H1 (cell line): Measurements from ENCODE around the gene TCF25. TPM values are rescaled to one million over a fixed set of nuclear protein-coding genes. Genes with fewer than 3 reads are reported as not detected.

Source experiments
- CTCF ChIA-PET: fragments of 300-600 bp; sonication (Branson Sonifier 250); formaldehyde crosslinking; loops from one replicate; lab custom pipeline; 2021; ENCODE audit not compliant: partially characterized antibody; lab: Charles Lee
- POLR2A ChIA-PET: fragments of 300-600 bp; sonication (Branson Sonifier 250); formaldehyde crosslinking; loops from one replicate; lab custom pipeline; 2021; ENCODE audit warnings: inconsistent platforms; ENCODE audit not compliant: partially characterized antibody; lab: Charles Lee
- DNase-seq, 2 experiments: peaks; one replicate each; pipeline versions ENCODE4 v3.0.0 to v3.0.0-alpha.2; 2010 to 2022; ENCODE audit warnings: low spot score in 2 of 2, low read depth in 1 of 2, mixed read lengths in 1 of 2
- FAIRE-seq: peaks from 2 replicates; lab custom pipeline; 2011; peaks lifted over from hg19 to GRCh38; lab: Jason Lieb, UNC
- H2AFZ ChIP-seq: 2 replicates; pipeline ENCODE4 v1.8.1; 2012; ENCODE audit warnings: low read length, inconsistent platforms
- H2AK5ac ChIP-seq: 2 replicates; pipeline ENCODE4 v1.6.1; 2013; ENCODE audit warnings: low read depth, low read length
- H2BK120ac ChIP-seq: replicated peaks from 2 replicates; pipeline ENCODE3; 2013; ENCODE audit warnings: low read depth, low read length, inconsistent platforms
- H2BK12ac ChIP-seq: 2 replicates; pipeline ENCODE4 v1.6.1; 2013; ENCODE audit warnings: low read depth, low read length
- H2BK15ac ChIP-seq: 2 replicates; pipeline ENCODE4 v1.6.1; 2013; ENCODE audit warnings: low read length
- H2BK20ac ChIP-seq: 2 replicates; pipeline ENCODE4 v1.6.1; 2013; ENCODE audit warnings: low read length
- H2BK5ac ChIP-seq: 2 replicates; pipeline ENCODE4 v1.6.1; 2013; ENCODE audit warnings: low read depth, low read length
- H3K14ac ChIP-seq: 2 replicates; pipeline ENCODE4 v1.6.1; 2013; ENCODE audit warnings: inconsistent platforms; ENCODE audit not compliant: insufficient read length
- H3K18ac ChIP-seq: 2 replicates; pipeline ENCODE4 v1.6.1; 2013; ENCODE audit warnings: low read length; ENCODE audit errors: extremely low read depth
- H3K23ac ChIP-seq: 2 replicates; pipeline ENCODE4 v1.6.1; 2013; ENCODE audit warnings: inconsistent platforms; ENCODE audit not compliant: insufficient read length
- H3K23me2 ChIP-seq: 2 replicates; pipeline ENCODE4 v1.6.1; 2013; ENCODE audit warnings: low read depth, low read length
- H3K27ac ChIP-seq: 2 replicates; pipeline ENCODE4 v1.6.1; 2011; ENCODE audit warnings: low read depth, low read length, inconsistent platforms
- H3K27me3 ChIP-seq, 4 experiments: replicated peaks in 1 of 4; 1 replicate in 1 of 4; 2 replicates in 3 of 4; pipeline versions ENCODE4 v1.6.1 to v1.8.1; 2011 to 2013; ENCODE audit warnings: low read length in 3 of 4, mild to moderate bottlenecking in 3 of 4, inconsistent platforms in 2 of 4, mixed read lengths in 2 of 4, moderate library complexity in 1 of 4; ENCODE audit not compliant: control insufficient read depth in 3 of 4, insufficient read depth in 3 of 4; ENCODE audit errors: extremely low read depth in 1 of 4
- H3K36me3 ChIP-seq, 4 experiments: 2 replicates each; pipeline versions ENCODE4 v1.6.1 to v1.8.1; 2011 to 2013; ENCODE audit warnings: mild to moderate bottlenecking in 4 of 4, low read length in 3 of 4, moderate library complexity in 2 of 4, control low read depth in 1 of 4, inconsistent platforms in 1 of 4; ENCODE audit not compliant: insufficient read depth in 4 of 4, control insufficient read depth in 2 of 4
- H3K4ac ChIP-seq: replicated peaks from 2 replicates; pipeline ENCODE3; 2013; ENCODE audit warnings: low read length, low read depth, mixed read lengths, inconsistent platforms; ENCODE audit not compliant: insufficient read length
- H3K4me1 ChIP-seq, 4 experiments: replicated peaks in 1 of 4; 1 replicate in 1 of 4; 2 replicates in 3 of 4; pipeline versions ENCODE4 v1.6.1 to v1.8.1; 2011 to 2013; ENCODE audit warnings: low read length in 3 of 4, inconsistent platforms in 2 of 4, mixed read lengths in 1 of 4; ENCODE audit not compliant: insufficient read depth in 4 of 4, control insufficient read depth in 3 of 4
- H3K4me2 ChIP-seq, 2 experiments: 2 replicates each; pipeline versions ENCODE4 v1.6.1 to v1.8.1; 2011 to 2013; ENCODE audit warnings: low read depth in 2 of 2, low read length in 2 of 2, control low read depth in 1 of 2, inconsistent platforms in 1 of 2, mild to moderate bottlenecking in 1 of 2; ENCODE audit not compliant: insufficient read depth in 1 of 2
- H3K4me3 ChIP-seq, 4 experiments: fragments of 200-600, 300-600 bp in 1 of 4; sonication (generic), shearing (Covaris generic), sonication (Bioruptor Twin) in 1 of 4; 2 replicates each; pipeline versions ENCODE4 v1.5.1 to v1.8.1; 2011 to 2016; ENCODE audit warnings: low read length in 4 of 4, low read depth in 3 of 4, control low read depth in 2 of 4, inconsistent platforms in 2 of 4, mild to moderate bottlenecking in 2 of 4, mixed read lengths in 1 of 4, moderate library complexity in 1 of 4; ENCODE audit not compliant: insufficient read depth in 2 of 4; ENCODE audit errors: extremely low read depth in 1 of 4
- H3K56ac ChIP-seq: replicated peaks from 2 replicates; pipeline ENCODE3; 2013; ENCODE audit warnings: low read depth, mild to moderate bottlenecking, mixed read lengths, low read length, inconsistent platforms; ENCODE audit not compliant: insufficient read length
- H3K79me1 ChIP-seq: 2 replicates; pipeline ENCODE4 v1.6.1; 2013; ENCODE audit warnings: low read depth, low read length, control low read depth
- H3K79me2 ChIP-seq, 2 experiments: 2 replicates each; pipeline versions ENCODE4 v1.6.1 to v1.8.1; 2012 to 2013; ENCODE audit warnings: low read length in 2 of 2, mild to moderate bottlenecking in 2 of 2, inconsistent platforms in 1 of 2; ENCODE audit not compliant: insufficient read depth in 2 of 2, control insufficient read depth in 1 of 2
- H3K9ac ChIP-seq, 4 experiments: replicated peaks in 1 of 4; 1 replicate in 1 of 4; 2 replicates in 3 of 4; pipeline versions ENCODE4 v1.6.1 to v1.8.1; 2011 to 2013; ENCODE audit warnings: low read depth in 3 of 4, low read length in 3 of 4, control low read depth in 2 of 4, mild to moderate bottlenecking in 2 of 4, moderate library complexity in 2 of 4, inconsistent platforms in 1 of 4; ENCODE audit errors: extremely low read depth in 1 of 4
- H3K9me3 ChIP-seq, 2 experiments: 2 replicates each; pipeline versions ENCODE4 v1.6.1 to v1.8.1; 2012 to 2013; ENCODE audit warnings: mild to moderate bottlenecking in 2 of 2, moderate library complexity in 2 of 2, control low read depth in 1 of 2, inconsistent platforms in 1 of 2, low read depth in 1 of 2, low read length in 1 of 2, mixed read lengths in 1 of 2; ENCODE audit not compliant: insufficient read depth in 2 of 2
- H4K20me1 ChIP-seq, 2 experiments: replicated peaks in 1 of 2; 2 replicates each; pipeline versions ENCODE3 to v1.8.1; 2011 to 2013; ENCODE audit warnings: inconsistent platforms in 2 of 2, low read length in 2 of 2, mild to moderate bottlenecking in 1 of 2; ENCODE audit not compliant: insufficient read depth in 2 of 2, control insufficient read depth in 1 of 2
- H4K5ac ChIP-seq: 2 replicates; pipeline ENCODE4 v1.6.1; 2013; ENCODE audit warnings: low read length, low read depth, mixed read lengths, inconsistent platforms; ENCODE audit not compliant: insufficient read length
- H4K8ac ChIP-seq: 2 replicates; pipeline ENCODE4 v1.8.0; 2013; ENCODE audit warnings: mild to moderate bottlenecking, moderate library complexity, low read length, inconsistent platforms; ENCODE audit not compliant: insufficient read depth; ENCODE audit errors: extremely low read depth
- H4K91ac ChIP-seq: replicated peaks from 2 replicates; pipeline ENCODE3; 2013; ENCODE audit warnings: low read length, mixed read lengths, inconsistent platforms; ENCODE audit not compliant: insufficient read length
- ASH2L ChIP-seq: fragments of 200-600, 300-600 bp; sonication (generic); IDR thresholded peaks from one replicate; pipeline ENCODE4 v1.7.1; 2017; ENCODE audit warnings: low read length
- BCL11A ChIP-seq, 2 experiments: IDR thresholded peaks; one replicate each; pipeline ENCODE4 v1.6.1; 2011; ENCODE audit warnings: low read depth in 2 of 2, low read length in 2 of 2, mild to moderate bottlenecking in 2 of 2
- GTF2F1 ChIP-seq: IDR thresholded peaks from 2 replicates; pipeline ENCODE4 v1.6.1; 2012; ENCODE audit warnings: low read depth, low read length, improper control_type of control experiment, borderline replicate concordance
- RFX5 ChIP-seq: IDR thresholded peaks from 2 replicates; pipeline ENCODE4 v1.6.1; 2011; ENCODE audit warnings: low read depth, low read length, improper control_type of control experiment, borderline replicate concordance
- WGBS, 2 experiments: shearing (Covaris generic) in 1 of 2; methylation state at CpG; one replicate each; pipeline versions ENCODE4 v1.1.6 to v1.1.7; 2013 to 2015; ENCODE audit warnings: low lambda C conversion rate in 2 of 2, mixed read lengths in 2 of 2, inconsistent platforms in 1 of 2, low coverage in 1 of 2, missing lambda C conversion rate in 1 of 2; ENCODE audit not compliant: insufficient replicate concordance in 2 of 2, insufficient coverage in 1 of 2, insufficient read length in 1 of 2; ENCODE audit errors: extremely low coverage in 1 of 2, missing lambda C conversion rate in 1 of 2; 5-methylcytosine and 5-hydroxymethylcytosine counted together
- polyA plus RNA-seq, 7 experiments: library from polyadenylated mRNA; depleted of rRNA in 3 of 7; stranded (reverse) in 5 of 7; unstranded in 2 of 7; fragments of >200 nt in 5 of 7; fragments of 200-250 nt in 2 of 7; gene quantifications; 1 replicate in 5 of 7; 2 replicates in 1 of 7; 4 replicates in 1 of 7; pipeline versions ENCODE4 v1.2.1 to v1.2.3, GENCODE V29; 2011 to 2013; ENCODE audit warnings: missing spikeins in 2 of 7, mixed read lengths in 2 of 7
- total RNA-seq: library from RNA; stranded (reverse); fragmentation: NEBNext Ultra II Directional; extraction: Animal tissue kit (Norgen Biotek cat#: 25700); gene quantifications from 2 replicates; pipeline ENCODE4 v1.2.1, GENCODE V29; 2021

TCF25 gene
- total and polyA plus RNA-seq, 2 of the 8 experiments (the other 6 are each of a cell fraction or from before 2014, with no cell fraction given), result 78.1 to 102 TPM

- CTCF ChIA-PET, result interaction anchor here (0.6 to 1.3 kb wide), 4 partner anchors 9 to 1324 kb away, joined by 3 read pairs; no protein-coding TSS in a partner anchor
- H3K9me3 ChIP-seq, result no peaks in the 10 kb centered on the region
These were observed 71.4 kb downstream of the TCF25 start for GRCh38 chr16:89944773-89945172.

More at GRCh38 chr16:89944773-89945172, 71.4 kb downstream of the TCF25 start:
- H2BK120ac ChIP-seq, result no peak overlapping the region
- H3K56ac ChIP-seq, result no peak overlapping the region
- no peak overlapping the region for H3K23ac ChIP-seq
- H4K5ac ChIP-seq, result no peak overlapping the region
- H3K79me2 ChIP-seq, result no peaks in the 10 kb centered on the region
- H2BK15ac ChIP-seq, result no peak overlapping the region
- H4K8ac ChIP-seq, result no peak overlapping the region
- peaks cover 3 to 27% (median 22%) of the 10 kb centered on the region in 4 experiments for H3K27me3 ChIP-seq
- no peak overlapping the region for H4K91ac ChIP-seq
- peaks cover 0 to 3% of the 10 kb centered on the region in 2 experiments for H4K20me1 ChIP-seq
- no peak for TF ChIP-seq GTF2F1
- TF ChIP-seq BCL11A (IDR thresholded peaks at IDR 0.05; ENCODE audit: low read depth in 2 of 2, low read length in 2 of 2), result no peak
- no peak for TF ChIP-seq RFX5
- TF ChIP-seq ASH2L, result no peak
- TF ChIP-seq, all 59 proteins: peak for 0
- 89% methylated on average over 5 of the region's 5 CpGs; no CpG with 5 or more reads in 1 of the 2 experiments for WGBS, 2 experiments
- H3K79me1 ChIP-seq, result no peaks in the 10 kb centered on the region
- H3K18ac ChIP-seq, result no peak overlapping the region
- H2BK5ac ChIP-seq, result no peak overlapping the region
- H3K4me2 ChIP-seq, result no peak overlapping the region
- no peak overlapping the region for H2BK12ac ChIP-seq
- H3K14ac ChIP-seq, result no peak overlapping the region
- no peak for DNase-seq
- POLR2A ChIA-PET, result interaction anchor here (1.0 to 2.0 kb wide), 2 partner anchors 21 to 22 kb away, joined by 3 to 7 read pairs; no protein-coding TSS in a partner anchor
- no peak overlapping the region for H2AFZ ChIP-seq
- peaks cover 0 to 7% (median 5%) of the 10 kb centered on the region in 4 experiments; a peak in 5 of 7 replicates for H3K4me1 ChIP-seq
- no peak overlapping the region for H2BK20ac ChIP-seq
- H3K4me3 ChIP-seq, result no peak overlapping the region
- peaks cover 7% of the 10 kb centered on the region; the same call in 1 of the 2 replicates for H3K23me2 ChIP-seq
- H3K36me3 ChIP-seq, result no peaks in the 10 kb centered on the region
- H3K27ac ChIP-seq, result no peak overlapping the region
- no peak overlapping the region for H3K9ac ChIP-seq
- FAIRE-seq, result no peak
- no peak overlapping the region for H3K4ac ChIP-seq
- H2AK5ac ChIP-seq, result no peak overlapping the region; the same call in 1 of the 2 replicates
